Measurements from ENCODE around the gene CAMK2D. TPM values are rescaled to one million over a fixed set of nuclear protein-coding genes. Genes with fewer than 3 reads are reported as not detected.
"Not testable (repeated sequence)": the region's sequence is repeated elsewhere in the genome, so short reads cannot be mapped to it uniquely, and the experiment has no call there.

Gene CAMK2D
- 22.6 and 27.6 TPM in 2 replicates for total RNA-seq (2014; rRNA removed; shearing (Covaris generic))

DNA sequence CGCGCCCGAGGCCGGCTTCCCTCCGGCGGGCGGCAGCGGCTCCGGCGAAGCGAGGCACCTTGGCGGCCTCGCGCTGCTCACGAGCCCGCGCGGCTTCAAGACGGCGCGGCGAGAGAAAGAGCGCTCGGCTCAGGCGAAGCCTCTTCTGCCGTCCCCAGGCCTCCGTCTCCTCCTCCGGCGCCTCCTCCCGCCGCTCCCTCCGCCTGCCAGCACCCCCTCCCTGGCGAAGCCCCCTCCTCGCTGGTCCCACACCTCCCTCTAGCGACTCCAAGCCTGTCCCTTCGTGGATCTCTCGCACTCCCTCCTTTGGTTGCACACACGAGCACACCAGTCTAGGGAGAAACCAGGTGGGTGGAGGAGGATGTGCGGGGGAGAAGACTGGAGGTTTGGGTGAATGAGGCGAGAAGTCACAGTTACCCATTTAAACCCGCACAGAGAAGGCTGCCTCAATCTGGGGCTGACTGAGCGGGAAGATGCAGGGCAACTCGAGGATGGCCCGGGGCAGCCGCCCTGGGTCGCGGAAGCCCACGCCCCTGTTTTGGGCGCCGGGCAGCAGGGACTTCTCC lies at the start of gene CAMK2D:
Gene CAMK2D (minus strand): TSS at position 119 of the 566 bp plus-strand sequence. CDS start 670 bp downstream, outside the sequence.
- DNase-seq (ENCODE audit: low spot score): peak; percentile 87

DNA sequence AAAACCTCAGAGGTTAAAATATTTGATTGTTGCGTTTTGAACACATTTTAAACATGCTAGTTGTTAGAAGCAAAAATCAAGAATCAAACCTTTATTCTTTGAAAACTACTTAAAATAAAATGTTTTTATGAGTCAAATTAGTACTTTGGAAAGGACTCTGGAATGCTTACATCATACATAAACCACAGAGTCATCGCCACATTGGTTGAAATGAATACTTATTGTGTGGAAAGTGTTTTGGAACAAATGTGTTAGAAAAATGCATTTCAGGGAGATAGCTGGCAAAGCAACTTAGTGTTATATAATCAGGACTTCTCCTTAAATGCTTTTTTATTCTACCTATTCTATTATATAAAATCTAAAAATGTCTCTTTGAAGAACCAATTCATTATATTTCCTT lies 49.4 kb upstream of the CAMK2D start:
- DNase-seq (ENCODE audit: low spot score): peak; percentile 18

DNA sequence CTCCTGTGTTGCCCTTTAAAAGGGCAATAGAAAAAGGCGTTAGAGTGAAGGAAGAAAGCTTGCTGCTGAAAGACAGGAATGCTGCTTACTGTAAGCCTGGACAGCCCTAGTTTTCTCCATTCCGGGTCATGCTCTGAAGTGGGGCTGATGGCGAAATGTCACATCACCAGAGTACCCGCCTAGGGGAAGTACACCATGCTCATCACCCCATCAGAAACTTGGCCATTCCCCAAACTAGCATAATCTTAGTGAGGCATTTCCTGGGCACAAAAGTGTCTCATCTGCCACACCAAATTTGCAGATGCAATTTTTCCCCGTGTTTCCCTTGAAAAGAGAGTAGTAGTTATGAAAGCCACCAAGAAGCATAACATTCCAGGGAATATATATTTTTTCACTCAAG lies 47.8 kb upstream of the CAMK2D start:
- no peak for DNase-seq (ENCODE audit: low spot score)

DNA sequence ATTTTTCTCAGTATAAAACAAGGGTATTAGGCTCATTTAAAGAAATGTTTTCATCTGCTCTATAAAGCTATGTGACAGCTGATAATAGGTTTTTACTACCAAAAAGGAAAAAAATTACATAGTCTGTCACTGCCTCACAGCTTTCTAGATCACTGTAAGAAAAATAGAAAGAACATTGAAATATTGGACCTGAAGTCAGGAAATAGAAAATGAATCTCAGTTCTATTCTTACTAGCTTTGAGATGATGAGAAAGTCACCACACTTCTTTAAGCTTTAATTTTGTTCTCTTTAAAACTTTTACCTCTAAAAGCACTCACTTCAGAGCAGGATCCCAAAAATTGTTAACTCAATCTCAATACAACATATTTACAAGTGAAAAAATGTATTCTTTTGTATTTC lies 45.3 kb upstream of the CAMK2D start:
- no peak for DNase-seq (ENCODE audit: low spot score)

DNA sequence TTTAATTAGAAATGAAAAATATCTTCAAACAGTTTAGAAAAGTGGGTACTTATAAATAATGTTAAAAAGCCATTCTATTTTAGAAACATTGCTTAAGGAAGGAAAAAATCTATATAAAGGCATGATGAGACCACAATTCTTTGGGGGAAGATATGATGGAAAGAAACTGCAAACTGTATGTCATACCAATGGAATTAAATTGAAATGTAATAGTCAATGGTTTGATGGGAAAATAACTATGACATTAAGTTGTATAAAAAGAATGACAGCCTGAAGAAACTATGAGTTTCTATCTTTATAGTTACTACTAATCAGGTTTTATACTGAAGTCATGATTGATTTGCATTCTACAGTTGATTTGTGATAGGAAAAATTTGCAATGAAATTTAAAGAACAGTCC lies 40.3 kb upstream of the CAMK2D start:
- no peak for DNase-seq (ENCODE audit: low spot score)

DNA sequence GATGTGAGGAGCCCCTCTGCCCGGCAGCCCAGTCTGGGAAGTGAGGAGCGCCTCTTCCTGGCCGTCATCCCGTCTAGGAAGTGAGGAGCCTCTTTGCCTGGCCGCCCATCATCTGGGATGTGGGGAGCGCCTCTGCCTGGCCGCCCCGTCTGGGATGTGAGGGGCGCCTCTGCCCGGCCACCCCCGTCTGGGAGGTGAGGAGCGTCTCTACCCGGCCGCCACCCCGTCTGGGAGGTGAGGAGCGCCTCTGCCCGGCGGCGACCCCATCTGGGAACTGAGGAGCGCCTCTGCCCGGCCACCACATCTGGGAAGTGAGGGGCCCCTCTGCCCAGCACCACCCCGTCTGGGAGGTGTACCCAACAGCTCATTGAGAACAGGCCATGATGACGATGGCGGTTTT lies 34.8 kb upstream of the CAMK2D start:
- not testable (repeated sequence) for DNase-seq (ENCODE audit: low spot score)

DNA sequence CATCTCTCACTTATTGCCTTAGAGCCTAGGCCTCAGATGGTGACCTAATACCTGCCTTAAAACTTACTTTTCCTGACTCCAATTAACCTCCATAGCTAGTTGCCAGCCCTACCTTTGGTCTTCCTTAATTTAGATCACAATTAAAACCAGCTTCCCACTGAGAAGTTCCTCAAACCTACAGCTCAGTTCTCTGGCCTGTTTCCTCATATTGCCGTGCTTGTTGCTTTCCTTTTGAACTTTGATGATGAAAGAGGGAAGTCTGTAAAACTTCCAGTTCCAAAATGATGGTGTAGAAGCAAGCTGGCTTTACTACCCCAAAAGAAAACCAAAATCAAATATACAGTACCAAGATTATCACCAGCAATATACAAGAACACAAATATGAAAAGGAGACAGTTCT lies 28.9 kb upstream of the CAMK2D start:
- no peak for DNase-seq (ENCODE audit: low spot score)

DNA sequence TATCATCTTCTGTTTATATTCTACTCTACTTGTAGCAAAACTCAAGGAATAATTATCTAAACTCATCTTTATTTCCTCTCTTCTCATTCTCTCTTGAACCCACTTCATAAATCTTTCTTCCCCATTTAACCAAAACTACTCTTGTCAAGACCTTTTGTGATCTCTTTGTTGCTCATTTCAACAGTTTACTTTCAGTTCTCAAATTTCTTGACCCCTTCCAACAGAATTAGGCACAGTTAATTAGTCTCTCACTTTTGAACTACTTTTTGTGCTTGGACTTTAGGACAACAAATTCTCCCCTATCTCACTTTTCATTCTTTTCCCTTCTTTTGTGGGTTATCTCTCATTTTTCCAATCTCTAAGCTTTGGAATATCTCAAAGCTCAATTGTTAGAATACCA lies 27.4 kb upstream of the CAMK2D start:
- DNase-seq (ENCODE audit: low spot score): no peak

DNA sequence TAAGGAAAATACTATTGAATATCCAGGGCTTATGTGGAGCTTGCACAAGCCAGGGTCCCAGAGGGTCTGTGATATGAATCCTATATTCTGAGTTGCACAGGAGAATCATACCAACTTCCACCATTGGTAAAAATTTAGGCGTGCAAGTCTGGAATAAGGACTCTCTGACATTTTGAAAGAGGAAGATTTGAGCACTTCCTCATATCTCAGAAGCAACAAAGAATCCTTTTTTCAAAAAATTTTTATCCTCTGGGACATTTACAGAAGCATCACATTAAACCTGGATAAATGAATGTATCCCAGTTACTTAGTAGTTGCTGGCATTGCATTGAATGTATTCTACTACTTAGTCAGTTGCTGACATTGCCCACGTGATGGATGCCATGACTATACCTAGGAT lies 24.2 kb upstream of the CAMK2D start:
- DNase-seq (ENCODE audit: low spot score): no peak

DNA sequence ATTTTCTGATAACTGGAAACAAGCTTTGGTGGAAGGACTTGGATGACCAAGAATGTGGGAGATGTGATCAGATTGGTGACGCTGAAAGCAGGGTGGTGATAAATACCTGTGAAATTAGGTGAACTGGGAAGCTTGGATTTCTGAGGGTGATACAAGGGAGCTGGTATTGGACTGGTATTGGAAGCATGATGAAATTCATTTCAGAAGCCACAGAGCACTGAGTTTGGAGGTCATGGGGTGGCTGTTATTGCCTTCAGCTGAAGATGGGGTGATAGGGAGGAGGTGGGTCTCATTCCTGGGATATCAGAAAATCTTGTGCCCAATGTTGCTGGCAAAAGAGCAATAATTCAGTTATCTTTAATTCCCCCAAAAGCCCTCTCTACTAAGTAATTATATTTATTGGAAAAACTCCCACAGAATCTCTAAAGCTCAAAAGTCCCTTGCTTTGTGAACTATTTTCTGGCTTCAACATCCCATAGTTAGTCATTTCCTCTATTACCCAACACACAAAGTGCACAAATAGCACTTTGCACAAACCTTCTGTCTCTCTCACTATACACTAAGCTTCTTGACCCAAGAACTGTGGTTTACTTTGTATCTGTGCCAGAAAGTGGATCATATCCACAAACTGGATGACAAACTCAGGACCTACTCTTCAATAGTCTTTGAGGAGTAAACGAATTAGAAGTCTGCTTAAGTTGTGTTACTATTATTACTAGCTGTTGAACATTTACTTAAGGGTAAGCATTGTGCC lies 23.1 kb upstream of the CAMK2D start:
- DNase-seq (ENCODE audit: low spot score): peak; percentile 89

DNA sequence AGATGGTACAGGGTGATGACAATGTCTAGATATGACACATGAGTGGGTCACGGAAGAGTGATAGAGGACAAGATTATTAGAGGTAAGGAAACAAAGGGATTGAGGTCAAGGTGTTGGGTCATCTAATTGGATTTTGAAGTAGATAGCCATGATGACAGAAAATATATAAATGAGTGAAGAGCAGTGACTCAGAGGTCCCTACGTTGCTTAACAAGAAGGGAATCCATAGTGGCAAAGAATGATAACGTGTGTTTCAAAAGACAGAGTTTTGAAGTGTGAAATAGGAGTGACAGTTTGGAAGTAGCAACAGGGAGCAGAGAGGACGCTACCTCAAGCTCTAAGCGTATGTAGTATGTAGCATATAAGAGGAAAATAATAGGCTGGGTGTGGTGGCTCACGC lies 22.2 kb upstream of the CAMK2D start:
- DNase-seq (ENCODE audit: low spot score): no peak

DNA sequence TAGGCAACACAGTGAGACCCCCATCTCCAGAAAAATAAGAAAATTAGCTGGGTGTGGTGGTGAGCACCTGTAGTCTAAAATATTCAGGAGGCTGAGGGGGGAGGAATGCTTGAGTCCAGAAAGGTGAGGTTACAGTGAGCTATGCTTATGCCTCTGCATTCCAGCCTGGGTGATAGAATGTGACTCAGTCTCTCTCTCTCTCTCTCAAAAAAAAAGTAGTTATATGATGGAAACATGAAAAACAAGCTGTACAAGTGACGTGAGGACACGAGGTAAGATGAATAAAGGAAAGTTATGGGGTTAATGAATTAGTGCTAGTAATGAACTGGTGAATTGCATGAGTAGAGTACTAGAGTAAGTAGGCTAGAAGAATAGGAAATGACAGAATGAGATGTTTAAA lies 21.8 kb upstream of the CAMK2D start:
- DNase-seq (ENCODE audit: low spot score): no peak

DNA sequence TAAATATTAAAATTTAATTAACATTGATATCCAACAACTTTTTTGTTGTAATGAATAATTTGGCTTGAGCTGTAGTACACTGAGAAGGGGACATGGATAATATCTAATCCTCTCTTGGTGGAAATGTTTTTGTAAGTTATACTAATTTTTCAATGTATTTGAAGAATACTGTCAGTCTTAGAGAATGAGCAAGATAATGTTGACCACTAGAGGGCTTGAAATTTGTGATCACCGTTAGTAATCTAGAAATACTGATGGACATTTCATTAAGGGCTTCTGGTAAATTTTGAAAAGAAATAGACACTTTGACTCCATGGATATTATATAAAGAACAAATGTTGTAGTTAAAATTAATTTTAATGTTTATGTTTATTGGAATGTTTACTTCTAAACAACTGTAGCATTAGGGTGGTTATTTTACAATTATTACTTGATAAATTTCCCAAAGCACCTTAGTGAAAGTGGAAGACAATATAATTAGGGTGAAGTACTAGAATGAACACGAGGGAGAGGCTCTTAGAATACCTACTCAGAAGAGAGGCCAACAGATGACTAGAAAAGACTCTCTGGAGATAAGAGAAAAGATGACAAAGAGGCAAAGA lies 20.0 kb upstream of the CAMK2D start:
- peak; percentile 12 for DNase-seq (ENCODE audit: low spot score)

DNA sequence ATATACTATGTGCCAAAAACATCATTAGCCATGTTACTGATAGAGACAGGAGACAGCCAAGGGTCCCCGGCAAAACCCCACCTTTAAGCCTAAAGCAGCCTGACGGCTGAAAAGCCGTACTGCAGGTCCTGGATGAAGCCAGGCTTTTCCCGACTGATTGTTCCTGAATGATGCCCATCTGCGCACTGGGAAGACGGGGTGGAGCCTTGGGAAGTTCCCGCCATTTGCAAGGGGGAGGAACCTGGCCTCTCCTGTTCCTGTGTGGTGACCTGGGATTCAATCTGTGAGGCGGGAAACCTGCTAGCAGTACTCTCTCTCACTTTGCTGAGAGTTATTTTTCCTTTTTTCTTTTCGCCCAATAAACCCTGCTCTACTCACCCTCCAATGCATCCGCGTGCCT lies 15.1 kb upstream of the CAMK2D start:
- no peak for DNase-seq (ENCODE audit: low spot score)

DNA sequence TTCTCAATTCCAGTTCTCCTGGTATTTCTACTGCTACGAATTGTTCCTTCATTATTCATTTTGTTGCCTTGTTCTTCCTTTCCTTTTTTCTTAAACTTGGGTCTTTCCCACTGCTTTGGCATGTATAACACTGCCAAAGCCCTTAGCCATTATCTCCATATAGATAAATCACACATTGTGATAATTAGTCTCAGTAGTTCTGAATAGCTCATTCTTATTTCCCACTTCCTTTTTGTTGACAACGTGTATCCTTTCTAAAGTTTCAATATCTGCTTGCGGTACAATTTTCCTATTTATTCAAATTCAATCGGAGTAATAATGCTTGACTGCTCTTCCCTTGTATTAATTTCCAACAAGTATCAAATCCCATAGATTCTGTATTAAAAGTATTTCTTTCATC lies 14.5 kb upstream of the CAMK2D start:
- no peak for DNase-seq (ENCODE audit: low spot score)

DNA sequence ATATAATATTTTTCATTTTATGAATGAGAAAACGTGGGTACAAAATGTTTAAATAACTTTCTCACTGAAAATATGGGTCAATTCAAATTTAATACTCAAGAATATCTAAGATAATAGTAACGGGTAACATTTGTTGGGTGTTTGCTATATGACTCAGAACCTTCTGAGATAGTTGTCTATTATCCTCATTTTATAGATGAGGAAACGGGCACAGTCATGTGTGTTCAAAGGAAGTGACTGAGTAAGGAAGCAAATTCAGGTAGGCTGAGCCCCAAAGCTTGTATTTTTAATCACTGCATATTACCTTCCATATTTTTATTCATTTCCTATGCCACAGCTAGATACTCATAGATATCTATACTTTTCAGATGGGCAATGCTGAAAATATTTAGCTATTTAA lies 12.2 kb upstream of the CAMK2D start:
- no peak for DNase-seq (ENCODE audit: low spot score)

DNA sequence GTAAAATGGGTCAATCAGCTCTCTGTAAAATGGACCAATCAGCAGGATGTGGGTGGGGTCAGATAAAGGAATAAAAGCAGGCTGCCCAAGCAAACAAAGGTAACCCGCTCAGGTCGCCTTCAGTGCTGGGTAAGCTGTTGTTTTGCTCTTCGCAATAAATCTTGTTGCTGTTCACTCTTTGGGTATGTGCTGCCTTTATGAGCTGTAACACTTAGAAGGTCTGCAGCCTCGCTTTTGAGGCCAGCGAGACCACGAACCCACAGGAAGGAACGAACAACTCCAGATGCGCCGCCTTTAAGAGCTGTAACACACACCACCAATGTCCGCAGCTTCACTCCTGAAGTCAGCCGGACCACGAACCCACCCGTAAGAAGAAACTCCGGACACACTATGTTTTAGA lies 11.5 kb upstream of the CAMK2D start:
- DNase-seq (ENCODE audit: low spot score): no peak

DNA sequence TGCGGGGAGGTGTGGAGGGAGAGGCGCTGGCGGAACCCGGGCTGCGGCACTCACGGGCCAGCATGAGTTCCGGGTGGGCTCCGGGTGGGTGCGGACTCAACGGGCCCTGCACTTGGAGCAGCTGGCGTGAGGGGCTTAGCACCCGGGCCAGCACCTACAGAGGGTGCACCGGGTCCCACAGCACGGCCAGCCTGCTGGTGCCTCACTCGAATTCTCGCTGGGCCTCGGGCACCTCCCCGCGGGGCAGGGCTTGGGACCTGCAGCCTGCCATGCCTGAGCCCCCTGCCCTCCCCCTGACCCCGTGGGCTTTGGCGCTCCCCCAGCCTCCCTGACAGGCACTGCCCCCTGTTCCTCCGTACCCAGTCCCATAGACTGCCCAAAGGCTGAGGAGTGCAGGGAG lies 10.8 kb upstream of the CAMK2D start:
- no peak for DNase-seq (ENCODE audit: low spot score)

DNA sequence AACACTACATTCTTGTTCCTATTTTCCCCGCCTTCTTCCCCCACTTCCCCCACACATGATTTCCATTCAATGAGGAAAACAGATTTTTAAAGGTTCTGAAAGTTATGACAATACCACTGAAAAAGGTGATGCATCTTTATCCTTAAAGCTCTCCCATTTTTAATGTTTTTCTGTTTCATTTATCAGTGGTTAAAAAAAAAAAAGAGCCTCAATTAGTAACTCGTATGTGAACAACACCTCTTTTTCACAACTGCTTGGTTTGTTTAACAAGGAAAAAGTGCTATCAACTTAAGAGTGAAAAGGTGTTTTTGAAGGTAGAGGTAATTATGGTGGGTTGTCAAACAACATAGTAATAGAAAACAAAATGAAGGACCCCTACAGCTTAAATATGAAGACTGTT lies 8.2 kb upstream of the CAMK2D start:
- DNase-seq (ENCODE audit: low spot score): no peak

DNA sequence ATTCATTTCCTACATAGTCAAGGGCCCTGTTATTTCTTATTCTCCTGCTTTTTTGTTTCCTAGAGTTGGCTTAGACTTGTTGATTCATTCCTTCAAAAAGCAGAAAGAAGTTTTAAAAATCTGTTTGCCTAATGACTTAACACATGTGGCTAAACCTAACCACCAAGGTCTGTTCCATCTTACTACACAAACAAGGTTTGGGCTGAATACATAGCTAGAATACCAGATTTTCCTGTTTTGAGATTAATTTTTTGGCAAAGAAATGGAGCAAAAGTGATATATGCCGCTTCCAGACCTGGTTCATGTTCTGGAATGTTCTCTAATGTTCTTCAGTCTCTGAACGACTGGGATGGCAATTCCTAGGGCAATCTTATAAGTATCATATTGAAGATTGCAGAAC lies 7.4 kb upstream of the CAMK2D start:
- DNase-seq (ENCODE audit: low spot score): no peak

DNA sequence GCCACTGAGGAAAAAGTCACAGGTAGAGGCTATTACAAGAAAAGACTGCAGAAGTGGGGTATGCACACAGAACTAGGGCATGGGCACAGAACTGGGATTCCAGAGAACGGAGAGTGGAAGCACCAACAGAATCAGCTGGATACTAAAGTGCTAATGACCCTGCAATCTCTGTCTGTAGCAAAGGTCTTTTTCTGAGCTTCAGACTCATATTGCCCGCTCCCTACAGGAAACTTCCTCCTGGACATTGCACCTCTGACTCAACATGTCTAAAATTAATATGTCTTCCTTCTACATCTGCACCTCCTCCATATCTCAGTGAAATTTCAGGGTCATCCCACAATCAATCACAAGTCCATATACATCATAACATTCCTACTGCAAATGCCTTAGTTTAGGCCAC lies 5.3 kb upstream of the CAMK2D start:
- no peak for DNase-seq (ENCODE audit: low spot score)

DNA sequence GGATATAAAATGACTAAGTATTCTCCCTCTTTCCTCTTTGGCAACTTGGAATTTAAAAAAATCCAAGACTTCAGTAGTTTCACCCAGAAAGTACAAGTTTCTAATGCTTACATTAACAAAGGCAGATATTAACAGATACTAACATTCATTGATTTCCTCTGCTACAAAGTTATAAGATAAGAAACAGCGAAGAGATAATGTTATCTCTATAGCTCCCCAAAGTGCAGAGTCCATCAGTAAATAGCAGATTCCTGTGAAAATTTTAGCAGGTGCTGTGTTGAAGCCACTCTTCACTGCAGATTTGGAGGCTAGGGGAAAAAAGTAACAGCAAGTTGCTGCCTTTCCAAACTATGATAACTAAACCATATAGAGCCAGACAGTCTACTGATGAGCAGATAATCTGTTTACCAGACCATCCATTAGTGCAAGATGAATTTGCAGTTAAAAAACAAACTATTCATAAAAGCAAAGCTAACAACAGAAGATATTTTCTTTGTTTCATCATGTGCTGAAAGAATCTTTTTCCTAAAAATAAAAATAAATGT lies 3.3 kb upstream of the CAMK2D start:
- DNase-seq (ENCODE audit: low spot score): no peak

DNA sequence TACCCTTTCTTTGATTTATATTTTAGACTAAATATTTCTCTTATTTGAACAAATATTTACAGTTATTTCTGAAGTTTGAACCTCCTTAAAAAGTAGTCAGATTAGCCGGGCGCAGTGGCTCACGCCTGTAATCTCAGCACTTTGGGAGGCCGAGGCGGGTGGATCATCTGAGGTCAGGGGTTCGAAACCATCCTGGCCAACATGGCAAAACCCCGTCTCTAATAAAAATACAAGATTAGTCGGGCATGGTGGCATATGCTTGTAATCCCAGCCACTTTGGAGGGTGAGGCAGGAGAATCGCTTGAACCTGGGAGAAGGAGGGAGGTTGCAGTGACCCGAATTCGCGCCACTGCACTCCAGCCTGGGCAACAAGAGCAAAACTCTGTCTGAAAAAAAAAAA lies 2.4 kb upstream of the CAMK2D start:
- DNase-seq (ENCODE audit: low spot score): not testable (repeated sequence)
